Right lobe of liver (tissue), 6 donors: ENCODE data around the gene CDKN1C. TPM values are rescaled to one million over a fixed set of nuclear protein-coding genes. Genes with fewer than 3 reads are reported as not detected.

Experiments
- ATAC-seq, 4 donors: fragments of 200-7000 bp; cut with Tn5 transposase; one replicate each; pipeline ENCODE4 v1.9.1; 2020; ENCODE audit warnings: mild to moderate bottlenecking in 4 of 4, moderate library complexity in 4 of 4
- DNase-seq, 3 donors: peaks; one replicate each; pipeline ENCODE4 v3.0.0-alpha.2; 2020
- H3K27ac ChIP-seq, 3 donors: fragments of 200-600 bp; one replicate each; pipeline ENCODE4 v1.8.0; 2022
- H3K27me3 ChIP-seq, 2 donors: fragments of 200-600 bp; one replicate each; pipeline ENCODE4 v1.8.0; 2022
- H3K36me3 ChIP-seq, 4 donors: fragments of 200-600 bp; sonication (generic) in 1 of 4; one replicate each; pipeline versions ENCODE4 v1.5.1 to v1.8.0; 2017 to 2022; ENCODE audit warnings: control low read depth in 1 of 4
- H3K4me1 ChIP-seq, 4 donors: fragments of 200-600 bp; sonication (generic) in 1 of 4; one replicate each; pipeline versions ENCODE4 v1.5.1 to v1.8.0; 2017 to 2022; ENCODE audit warnings: control low read depth in 1 of 4
- H3K4me3 ChIP-seq, 3 donors: fragments of 200-600 bp; one replicate each; pipeline ENCODE4 v1.8.0; 2022
- H3K9me3 ChIP-seq, 4 donors: fragments of 200-600 bp; sonication (generic) in 1 of 4; one replicate each; pipeline versions ENCODE4 v1.5.1 to v1.8.0; 2017 to 2022; ENCODE audit warnings: control low read depth in 1 of 4
- CTCF ChIP-seq, 4 donors: fragments of 200-600 bp in 3 of 4; fragments of 450-650 bp in 1 of 4; IDR thresholded peaks; one replicate each; pipeline versions ENCODE4 v1.5.1 to v1.8.0; 2016 to 2022; ENCODE audit warnings: antibody characterized with exemption in 4 of 4, mild to moderate bottlenecking in 2 of 4
- POLR2A ChIP-seq: fragments of 450-650 bp; IDR thresholded peaks from one replicate; pipeline ENCODE4 v1.6.1; 2017; ENCODE audit warnings: antibody characterized with exemption, mild to moderate bottlenecking
- WGBS: methylation state at CpG from one replicate; pipeline ENCODE4 v1.1.6; 2018; ENCODE audit warnings: low coverage, low lambda C conversion rate; ENCODE audit not compliant: insufficient coverage; ENCODE audit errors: missing lambda C conversion rate; 5-methylcytosine and 5-hydroxymethylcytosine counted together
- intact Hi-C, 2 donors: fragments of 100-400 bp; cut with DNase I; formaldehyde crosslinking; loops; one replicate each; pipeline versions ENCODE4 v1.11.2 to v1.14.1; 2022
- long read RNA-seq: library from polyadenylated mRNA; unstranded; transcript quantifications from one replicate; pipeline ENCODE4 v2.0.0, GENCODE V29; 2019
- total RNA-seq, 6 experiments: library from RNA; depleted of rRNA in 2 of 6; stranded (reverse); fragments of >200 nt in 2 of 6; fragmentation: NEBNext Ultra II Directional in 3 of 6; extraction: Animal tissue kit (Norgen Biotek cat#: 25700) in 3 of 6; gene quantifications; one replicate each; pipeline versions ENCODE4 v1.1.0 to v1.2.4, GENCODE V29; 2016 to 2023
- donor health status: DM: no; HTN: yes; CAD: no.
- donor health status: DM: no; HTN: no; CAD: no.
- donor health status: DM: no; HTN: no; CAD: no.
- donor health status: DM: no; HTN: yes; CAD: no.
- donor health status: DM: no; HTN: yes; CAD: no.

The CDKN1C gene
- total RNA-seq = 1 to 10 TPM; 2.2 to 8.0 (median 3.6) TPM
- long read RNA-seq = 0 reads

- Histone ChIP-seq H3K4me1 (peaks cover 0 to 3% (median 0%) of the 10 kb centered on the region in 4 donors), H3K4me3 (peak within 1 kb of the TSS; percentile 51 to 59 (median 57)), H3K9me3 (no peaks in the 10 kb centered on the region), H3K27ac (peak within 1 kb of the TSS; percentile 31 to 48 (median 41)), H3K36me3 (no peaks in the 10 kb centered on the region), H3K27me3 (no peaks in the 10 kb centered on the region)
- DNase-seq (peak; percentile 85 to 90 (median 90)), ATAC-seq (peak; percentile 75 to 86 (median 80))
- intact Hi-C loops = loop anchor here in 1 of 2 donors (5.0 kb wide), 1 partner anchor 353 kb away; no protein-coding TSS in a partner anchor
- no CpG with 5 or more reads among the region's 61 CpGs for WGBS
- TF ChIP-seq CTCF (IDR thresholded peaks at IDR 0.05) (no peak), POLR2A (peak; percentile 78)
Measured at GRCh38 chr11:2885678-2886081, at the start of gene CDKN1C. Gene CDKN1C, minus strand, starts transcription at chr11:2885775. Its CDS starts 319 bp downstream, at chr11:2885456.

- H3K9me3 ChIP-seq = no peaks in the 10 kb centered on the region
- WGBS = 70% methylated on average over 5 of the region's 14 CpGs
- no peaks in the 10 kb centered on the region for H3K36me3 ChIP-seq
- DNase-seq = no peak
- H3K27ac ChIP-seq = no peak overlapping the region
- peaks cover 0 to 9% (median 4%) of the 10 kb centered on the region in 4 donors for H3K4me1 ChIP-seq
- intact Hi-C loops = no loop called here
- no peak overlapping the region for H3K4me3 ChIP-seq
- no peak for TF ChIP-seq CTCF (IDR thresholded peaks at IDR 0.05)
- no peak for TF ChIP-seq POLR2A
- H3K27me3 ChIP-seq = no peaks in the 10 kb centered on the region
- no peak for ATAC-seq
Measured at GRCh38 chr11:2934611-2935239, 49.1 kb upstream of the CDKN1C start.

- Histone ChIP-seq H3K4me3 (no peak overlapping the region), H3K9me3 (no peaks in the 10 kb centered on the region), H3K36me3 (no peaks in the 10 kb centered on the region), H3K4me1 (peaks cover 0 to 16% (median 4%) of the 10 kb centered on the region in 4 donors), H3K27me3 (no peaks in the 10 kb centered on the region), H3K27ac (no peak overlapping the region)
- intact Hi-C loops = no loop called here
- no peak for TF ChIP-seq CTCF (IDR thresholded peaks at IDR 0.05)
- no peak for TF ChIP-seq POLR2A
- ATAC-seq = no peak
- WGBS = 40% methylated on average over 2 of the region's 7 CpGs
- DNase-seq = no peak
Measured at GRCh38 chr11:2934021-2934550, 48.5 kb upstream of the CDKN1C start.

GRCh38 chr11:2933375-2934020, 47.9 kb upstream of the CDKN1C start:
- H3K9me3 ChIP-seq = no peaks in the 10 kb centered on the region
- H3K27me3 ChIP-seq = no peaks in the 10 kb centered on the region
- no peaks in the 10 kb centered on the region for H3K36me3 ChIP-seq
- ATAC-seq (peak; percentile 2 to 23 (median 10)), DNase-seq (peak; percentile 62 to 77 (median 72))
- H3K4me1 ChIP-seq = peaks cover 0 to 20% (median 7%) of the 10 kb centered on the region in 4 donors
- 20% methylated on average over 1 of the region's 12 CpGs for WGBS
- H3K4me3 ChIP-seq = no peak overlapping the region
- intact Hi-C loops = no loop called here
- H3K27ac ChIP-seq = no peak overlapping the region
- TF ChIP-seq POLR2A (no peak), CTCF (IDR thresholded peaks at IDR 0.05) (no peak)
